Measurements from ENCODE around the gene RBL1. TPM values are rescaled to one million over a fixed set of nuclear protein-coding genes. Genes with fewer than 3 reads are reported as not detected.
A peak's percentile ranks its signal among the peaks of the same experiment; 100 is the strongest.
"Not testable (repeated sequence)": the region's sequence is repeated elsewhere in the genome, so short reads cannot be mapped to it uniquely, and the experiment has no call there.

RBL1 gene
- total and polyA plus RNA-seq, 7 donors, result 0.60 to 7.9 (median 3.6) TPM

GRCh38 chr20:36969478-36970186 lies 126.2 kb downstream of the RBL1 start:
- H3K27me3 ChIP-seq, result no peaks in the 10 kb centered on the region
- no peak overlapping the region for H3K4me3 ChIP-seq
- DNase-seq, result no peak
- no peaks in the 10 kb centered on the region for H3K9me3 ChIP-seq
- 74 to 87% methylated on average over 10 of the region's 10 CpGs for WGBS, 2 donors
- H3K4me1 ChIP-seq, result no peaks in the 10 kb centered on the region
- TF ChIP-seq EP300 (IDR thresholded peaks at IDR 0.05) (no peak), POLR2AphosphoS5 (IDR thresholded peaks at IDR 0.05) (no peak), CTCF (IDR thresholded peaks at IDR 0.05) (no peak), POLR2A (IDR thresholded peaks at IDR 0.05) (no peak)
- peak overlapping the region in 3 of 4 donors; percentile 19 to 39 (median 34) for H3K27ac ChIP-seq
- intact Hi-C loops (cut with DNase I), result no loop called here
- no peaks in the 10 kb centered on the region for H3K36me3 ChIP-seq

GRCh38 chr20:36969051-36969450 lies 126.7 kb downstream of the RBL1 start:
- Histone ChIP-seq H3K9me3 (no peaks in the 10 kb centered on the region), H3K4me3 (no peak overlapping the region), H3K27ac (peak overlapping the region; percentile 19 to 39 (median 27)), H3K27me3 (no peaks in the 10 kb centered on the region), H3K36me3 (no peaks in the 10 kb centered on the region), H3K4me1 (no peaks in the 10 kb centered on the region)
- DNase-seq, result no peak
- no peak for TF ChIP-seq CTCF (IDR thresholded peaks at IDR 0.05)
- TF ChIP-seq POLR2AphosphoS5 (IDR thresholded peaks at IDR 0.05), result no peak
- no peak for TF ChIP-seq EP300 (IDR thresholded peaks at IDR 0.05)
- no peak for TF ChIP-seq POLR2A (IDR thresholded peaks at IDR 0.05)
- WGBS, 2 donors, result 94% methylated on average over 4 of the region's 4 CpGs
- intact Hi-C loops (cut with DNase I), result no loop called here

GRCh38 chr20:36967636-36968035 lies 128.2 kb downstream of the RBL1 start:
- TF ChIP-seq POLR2AphosphoS5 (IDR thresholded peaks at IDR 0.05), result no peak
- TF ChIP-seq CTCF (IDR thresholded peaks at IDR 0.05), result no peak
- no peak for TF ChIP-seq POLR2A (IDR thresholded peaks at IDR 0.05)
- TF ChIP-seq EP300 (IDR thresholded peaks at IDR 0.05), result no peak
- no peak for DNase-seq
- H3K36me3 ChIP-seq, result no peaks in the 10 kb centered on the region
- 67 to 85% methylated on average over 5 of the region's 5 CpGs for WGBS, 2 donors
- no peak overlapping the region for H3K4me3 ChIP-seq
- H3K4me1 ChIP-seq, result no peaks in the 10 kb centered on the region
- H3K9me3 ChIP-seq, result no peaks in the 10 kb centered on the region
- H3K27ac ChIP-seq, result no peak overlapping the region
- intact Hi-C loops (cut with DNase I), result no loop called here
- H3K27me3 ChIP-seq, result no peaks in the 10 kb centered on the region

- DNase-seq; H3K9me3 ChIP-seq; H3K36me3 ChIP-seq; H3K27ac ChIP-seq; H3K4me1 ChIP-seq; intact Hi-C loops (cut with DNase I); H3K4me3 ChIP-seq; H3K27me3 ChIP-seq: not testable (repeated sequence)
- 93 to 96% methylated on average over 3 of the region's 3 CpGs for WGBS, 2 donors
Measured at GRCh38 chr20:36966965-36967364, 128.8 kb downstream of the RBL1 start.

GRCh38 chr20:36962354-36962941 lies 133.3 kb downstream of the RBL1 start:
- intact Hi-C loops (cut with DNase I), result not testable (repeated sequence)

More at GRCh38 chr20:36962354-36962941, 133.3 kb downstream of the RBL1 start:
- not testable (repeated sequence) for H3K36me3 ChIP-seq, H3K27me3 ChIP-seq, DNase-seq, H3K27ac ChIP-seq, H3K9me3 ChIP-seq, H3K4me3 ChIP-seq, H3K4me1 ChIP-seq
- WGBS, 2 donors, result 79 to 85% methylated on average over 9 of the region's 9 CpGs
